Stimulated activated CD4-positive, alpha-beta T cell treated with anti-CD3 and anti-CD28 coated beads, TNF-alpha, amount 100 ng/mL, for 24 hours (primary cell): ENCODE results near the gene GTPBP2.
"Not testable (repeated sequence)": the region's sequence is repeated elsewhere in the genome, so short reads cannot be mapped to it uniquely, and the experiment has no call there.

ENCODE experiments used
- DNase-seq, 3 experiments: peaks; one replicate each; pipeline ENCODE4 v3.0.0-alpha.2; 2020; ENCODE audit warnings: low read depth in 3 of 3

Gene GTPBP2

DNA sequence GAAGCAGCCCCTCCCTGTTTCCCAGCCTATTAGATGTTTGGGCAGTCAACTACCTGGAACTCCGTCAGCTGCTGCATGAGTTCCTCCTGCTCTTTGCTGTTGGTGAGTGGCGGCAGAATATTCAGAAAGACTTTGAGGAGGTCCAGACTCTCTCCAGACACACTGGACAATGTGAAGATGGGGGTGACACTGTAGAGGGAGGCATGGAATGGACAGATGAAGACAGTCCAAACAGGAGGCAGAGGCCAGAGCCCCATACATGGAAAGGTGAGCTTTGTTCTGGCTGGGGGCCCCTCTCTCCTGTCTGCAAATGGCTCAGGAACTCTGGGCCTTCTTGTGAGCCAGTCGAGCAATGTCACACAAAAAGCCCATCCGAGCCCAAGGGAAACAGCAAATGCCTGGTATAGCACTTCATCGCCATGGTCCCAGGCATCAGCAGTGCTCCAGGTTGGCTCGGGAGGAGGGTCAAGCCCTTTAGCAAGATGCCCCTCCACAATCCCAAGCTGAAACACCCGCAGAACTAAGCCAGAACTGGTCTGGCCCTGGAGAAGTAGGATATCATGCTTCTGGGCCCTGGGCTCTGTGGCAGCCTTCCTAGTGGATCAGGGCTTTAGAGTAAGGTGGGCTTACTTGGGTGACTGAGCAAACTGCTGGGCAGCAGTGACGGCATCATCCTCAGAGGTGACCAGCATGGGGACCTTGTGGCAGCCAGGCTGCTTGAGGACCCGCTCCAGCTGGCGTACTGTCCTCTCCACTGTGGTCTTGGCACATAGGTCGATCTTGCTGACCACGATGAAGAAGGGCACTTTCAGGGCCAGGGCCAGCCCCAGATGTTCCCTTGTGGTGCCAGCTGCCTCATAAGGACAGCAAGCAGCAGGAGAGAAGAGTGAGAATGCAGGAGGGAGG lies 4.9 kb downstream of the GTPBP2 start:
- DNase-seq = no peak

DNA sequence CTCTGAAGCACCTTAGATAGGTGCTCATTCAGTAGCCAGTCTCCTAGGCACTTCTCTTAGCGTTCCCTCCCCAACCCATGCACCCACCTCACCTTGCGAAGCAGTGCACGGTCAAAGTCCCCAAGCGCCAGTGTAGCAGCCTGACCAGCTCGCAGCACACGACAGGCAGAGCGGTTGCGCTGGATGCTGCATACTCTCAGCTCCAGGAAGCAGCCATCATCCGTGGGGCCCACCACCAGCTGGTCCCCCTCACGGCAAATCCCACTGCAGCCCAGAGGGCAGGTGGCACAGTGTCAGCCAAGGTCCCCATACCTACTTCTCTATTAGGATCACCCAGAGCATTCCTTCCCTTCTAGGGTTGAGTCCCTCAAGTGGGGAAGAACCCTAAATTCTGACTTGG lies 6.5 kb downstream of the GTPBP2 start:
- DNase-seq = no peak

DNA sequence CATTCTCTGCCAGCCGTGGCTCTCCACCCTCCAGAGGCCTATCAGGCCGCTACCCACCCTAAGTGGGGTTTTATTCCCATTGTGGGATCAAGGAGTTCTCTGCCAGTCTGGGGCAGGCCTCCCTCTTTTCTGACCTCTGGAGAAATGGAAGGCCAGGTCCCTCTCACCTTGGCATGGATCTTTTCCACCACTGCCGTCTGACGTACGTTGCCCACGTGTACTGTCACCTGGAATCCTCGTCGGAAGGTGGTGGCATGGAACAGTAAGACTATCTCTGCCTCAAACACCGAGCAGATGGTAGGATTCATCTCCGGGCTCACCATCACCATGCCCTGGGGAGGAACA lies 7.3 kb downstream of the GTPBP2 start:
- no peak for DNase-seq

DNA sequence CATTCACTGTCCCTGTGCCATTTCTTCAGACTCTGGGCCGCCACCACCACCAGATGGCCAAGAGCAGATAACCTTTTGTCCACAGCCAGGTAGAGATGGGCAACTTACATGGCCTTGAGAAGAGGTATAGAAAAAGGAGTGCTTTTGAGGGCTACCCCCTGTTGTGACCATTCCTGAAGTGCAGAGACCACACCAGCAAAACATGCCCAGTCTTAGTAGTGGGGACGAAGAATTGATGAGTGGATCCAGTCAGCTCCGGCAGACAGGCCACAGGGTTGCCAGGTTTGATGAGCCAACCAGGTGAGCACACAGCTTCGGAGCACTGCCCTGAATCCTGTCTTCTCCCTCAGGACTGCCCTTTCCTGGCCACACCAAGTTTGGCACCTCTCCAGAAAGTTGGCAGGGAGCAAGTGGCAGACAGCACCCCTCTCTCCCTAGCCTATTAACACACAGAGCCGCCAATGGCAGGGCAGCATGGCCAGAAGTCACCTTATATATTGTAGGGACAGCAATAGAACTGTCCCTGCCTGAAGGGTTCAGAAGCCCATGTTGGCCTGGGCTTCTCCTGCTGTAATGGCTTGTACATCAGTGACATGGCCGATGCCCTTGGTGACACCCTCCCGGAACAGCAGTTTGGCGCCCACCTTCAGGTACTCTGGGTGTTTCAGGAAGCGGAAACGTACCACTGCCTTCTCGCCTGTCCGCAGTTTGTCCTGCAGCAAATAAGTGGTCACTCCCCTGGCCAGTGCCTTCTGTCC lies 7.8 kb downstream of the GTPBP2 start:
- no peak for DNase-seq

DNA sequence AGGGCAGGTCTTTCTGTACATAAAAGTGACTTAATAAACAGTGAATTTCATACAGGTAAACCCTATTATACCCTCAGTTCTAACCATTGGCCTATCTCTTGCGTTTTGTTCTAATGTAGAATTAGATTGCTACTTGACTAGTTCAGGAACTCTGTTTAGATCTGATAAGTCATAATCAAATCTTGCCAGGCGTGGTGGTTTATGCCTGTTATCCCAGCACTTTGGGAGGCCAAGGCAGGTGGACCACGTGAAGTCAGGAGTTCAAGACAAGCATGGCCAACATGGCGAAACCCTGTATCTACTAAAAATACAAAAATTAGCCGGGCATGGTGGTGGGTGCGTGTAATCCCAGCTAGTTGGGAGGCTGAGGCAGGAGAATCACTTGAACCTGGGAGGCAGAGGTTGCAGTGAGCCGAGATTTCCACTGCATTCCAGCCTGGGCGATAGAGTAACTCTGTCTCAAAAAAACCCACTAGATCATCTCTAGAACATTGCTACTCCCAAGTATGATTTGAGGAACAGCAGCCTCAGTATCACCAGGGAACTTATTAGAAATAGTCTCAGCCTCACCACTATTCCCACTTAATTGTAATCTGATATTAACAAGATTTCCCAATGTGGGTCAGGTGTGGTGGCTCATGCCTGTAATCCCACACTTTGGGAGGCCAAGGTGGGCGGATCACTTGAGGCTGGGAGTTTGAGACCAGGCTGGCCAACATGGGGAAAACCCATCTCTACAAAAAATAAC lies 12.2 kb downstream of the GTPBP2 start:
- DNase-seq = no peak

DNA sequence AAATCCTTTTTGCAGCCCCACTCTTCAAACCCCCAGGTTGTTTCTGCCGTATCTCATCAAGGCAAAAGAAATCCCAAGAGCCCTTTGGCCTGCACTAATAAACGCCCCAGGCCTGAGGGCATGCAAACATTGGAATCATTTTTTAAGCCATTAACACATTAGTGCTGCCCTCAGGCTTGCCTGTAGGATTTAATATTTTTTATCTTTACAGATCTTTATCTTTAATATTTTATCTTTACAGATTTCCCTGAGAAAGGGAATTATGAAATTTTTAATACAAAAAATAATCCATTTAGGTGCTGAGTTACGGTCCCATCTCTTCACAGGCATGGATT lies 14.7 kb downstream of the GTPBP2 start:
- no peak for DNase-seq

DNA sequence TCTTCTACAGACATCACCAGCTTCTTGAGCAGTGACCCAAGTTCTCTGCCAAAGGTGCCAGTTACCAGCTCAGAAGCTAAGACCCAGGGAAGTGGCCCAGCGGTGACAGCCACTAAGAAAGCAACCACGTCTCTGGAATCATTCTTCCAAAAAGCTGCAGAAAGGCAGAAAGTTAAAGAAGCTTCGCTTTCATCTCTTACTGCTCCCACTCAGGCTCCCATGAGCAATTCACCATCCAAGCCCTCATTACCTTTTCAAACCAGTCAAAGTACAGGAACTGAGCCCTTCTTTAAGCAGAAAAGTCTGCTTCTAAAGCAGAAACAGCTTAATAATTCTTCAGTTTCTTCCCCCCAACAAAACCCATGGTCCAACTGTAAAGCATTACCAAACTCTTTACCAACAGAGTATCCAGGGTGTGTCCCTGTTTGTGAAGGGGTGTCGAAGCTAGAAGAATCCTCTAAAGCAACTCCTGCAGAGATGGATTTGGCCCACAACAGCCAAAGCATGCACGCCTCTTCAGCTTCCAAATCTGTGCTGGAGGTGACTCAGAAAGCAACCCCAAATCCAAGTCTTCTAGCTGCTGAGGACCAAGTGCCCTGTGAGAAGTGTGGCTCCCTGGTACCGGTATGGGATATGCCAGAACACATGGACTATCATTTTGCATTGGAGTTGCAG lies 15.2 kb downstream of the GTPBP2 start:
- no peak for DNase-seq

DNA sequence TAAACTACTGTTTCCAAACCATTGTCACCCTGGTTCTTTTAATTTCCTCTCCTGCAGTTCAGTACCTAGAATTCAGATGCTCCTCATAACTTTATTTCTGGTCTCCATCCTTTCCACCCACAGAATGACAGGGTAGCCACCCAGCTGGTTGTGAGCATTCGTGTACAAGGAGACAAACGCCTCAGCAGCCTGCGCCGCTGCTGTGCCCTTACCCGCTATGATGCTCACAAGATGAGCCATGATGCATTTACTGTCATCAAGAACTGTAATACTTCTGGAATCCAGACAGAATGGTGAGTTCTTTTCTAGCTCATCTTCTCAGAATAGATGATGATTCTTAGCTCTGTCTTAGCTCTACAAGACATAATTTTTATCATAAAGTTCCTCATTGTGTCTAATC lies 18.6 kb downstream of the GTPBP2 start:
- no peak for DNase-seq

DNA sequence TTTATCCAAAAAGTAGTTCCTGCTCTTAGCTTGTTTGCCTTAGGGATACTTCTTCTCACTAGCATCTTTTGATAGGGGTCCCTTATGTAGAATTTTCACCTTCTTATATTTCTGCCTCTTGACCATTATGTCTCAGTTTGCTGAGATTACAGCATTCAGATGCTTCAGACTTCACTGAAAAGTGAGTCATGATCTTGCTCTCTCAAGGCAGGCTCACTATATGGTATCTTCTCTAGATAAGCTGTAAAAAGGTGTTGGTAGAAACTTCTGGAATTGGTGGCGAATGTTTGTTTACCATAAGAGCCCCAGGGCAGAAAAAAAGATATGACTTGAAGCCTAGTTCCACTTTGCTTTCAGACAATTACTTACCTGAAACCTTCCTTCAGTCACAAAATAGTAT lies 19.7 kb downstream of the GTPBP2 start:
- DNase-seq = no peak

DNA sequence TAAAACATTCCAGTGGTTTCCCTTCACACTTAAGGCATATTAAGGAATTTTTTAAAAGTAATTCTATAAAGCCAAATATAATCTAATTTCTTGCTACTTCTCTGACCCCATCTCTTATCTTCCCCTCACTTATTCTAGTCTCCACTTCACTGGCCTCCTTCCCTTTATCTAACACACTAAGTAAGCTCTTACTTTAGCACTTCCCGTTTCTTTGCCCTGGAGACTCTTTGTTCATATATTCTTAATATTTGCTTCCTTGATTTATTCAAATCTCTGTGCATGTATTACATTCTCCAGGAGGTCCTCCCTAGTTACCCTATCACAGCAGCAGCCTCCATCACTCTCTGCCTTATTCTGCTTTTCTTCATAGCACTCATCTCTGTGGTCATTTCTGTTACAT lies 20.3 kb downstream of the GTPBP2 start:
- no peak for DNase-seq

DNA sequence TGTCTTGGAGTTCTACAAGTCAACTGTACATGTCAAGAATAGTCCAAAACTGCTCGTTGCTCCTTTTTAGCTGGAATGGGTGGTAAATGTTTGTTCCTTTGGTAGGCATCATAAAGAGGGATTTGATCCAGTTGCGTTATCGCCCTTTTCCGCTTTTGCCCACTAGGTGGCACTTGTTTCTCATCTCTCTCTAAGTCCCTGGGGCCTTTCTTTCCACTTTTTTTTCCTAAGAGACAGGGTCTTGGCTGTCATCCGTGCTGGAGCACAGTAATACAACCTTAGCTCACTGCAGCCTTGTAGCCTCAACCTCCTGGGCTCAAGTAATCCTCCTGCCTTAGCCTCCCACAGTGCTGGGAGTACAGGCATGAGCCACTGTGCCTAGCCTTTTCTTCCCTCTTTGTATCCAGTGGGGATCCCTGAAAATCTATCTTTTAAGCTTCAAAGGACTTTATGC lies 20.7 kb downstream of the GTPBP2 start:
- DNase-seq = peak; percentile 28 to 54 (median 40)

DNA sequence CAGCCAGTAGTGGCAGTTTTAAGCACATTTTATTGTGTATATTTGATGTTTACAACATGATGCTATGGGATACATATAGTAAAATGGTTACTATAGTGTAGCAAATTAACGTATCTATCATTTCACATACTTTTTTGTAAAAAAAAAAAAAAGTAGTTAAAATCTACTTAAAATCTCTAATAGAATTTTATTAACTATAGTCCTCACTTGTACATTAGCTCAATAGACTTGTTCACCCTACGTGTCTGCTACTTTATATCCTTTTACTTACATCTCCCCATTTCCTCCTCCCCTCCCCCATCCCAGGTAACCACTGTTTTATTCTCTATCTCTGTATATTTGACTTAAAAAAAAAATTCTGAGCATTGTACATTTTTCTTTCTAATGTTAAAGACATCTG lies 23.0 kb downstream of the GTPBP2 start:
- DNase-seq = no peak

DNA sequence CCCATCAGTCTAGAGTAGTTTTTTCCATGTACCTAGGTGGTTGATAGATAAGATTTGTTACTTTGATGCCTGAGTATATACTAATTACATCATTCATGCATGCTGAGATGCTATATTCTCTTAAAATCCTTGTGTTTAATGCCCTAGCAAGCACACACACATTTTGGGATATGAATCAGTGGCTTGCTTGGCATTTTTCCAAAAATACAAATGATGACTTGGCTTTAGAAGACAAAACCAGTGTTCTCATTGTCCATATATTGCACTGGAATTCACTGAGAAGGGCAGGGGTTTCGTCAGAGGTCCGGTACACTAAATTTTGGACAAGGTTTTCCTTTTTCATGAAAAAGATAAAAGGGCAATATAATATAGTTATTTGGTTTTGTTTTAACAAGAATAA lies 24.9 kb downstream of the GTPBP2 start:
- DNase-seq = no peak

DNA sequence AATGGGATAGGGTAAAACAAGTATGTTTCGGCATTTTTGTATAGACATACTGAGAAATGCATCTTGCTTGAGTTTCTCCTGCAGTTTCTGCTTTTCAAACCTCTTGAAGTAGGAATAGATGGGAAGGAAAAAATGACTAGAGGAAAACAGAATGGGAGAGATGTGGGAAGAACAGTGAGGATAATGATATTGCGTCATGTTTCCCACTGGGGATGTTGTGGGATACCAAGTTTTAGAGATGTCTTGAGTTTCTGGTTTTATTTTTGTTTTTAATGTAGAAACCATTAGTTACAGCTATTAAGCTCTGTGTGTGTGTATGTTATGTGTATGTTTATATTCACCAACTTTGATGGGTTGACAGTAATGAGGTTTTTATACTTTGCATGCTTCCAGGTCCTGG lies 28.5 kb downstream of the GTPBP2 start:
- DNase-seq = no peak

DNA sequence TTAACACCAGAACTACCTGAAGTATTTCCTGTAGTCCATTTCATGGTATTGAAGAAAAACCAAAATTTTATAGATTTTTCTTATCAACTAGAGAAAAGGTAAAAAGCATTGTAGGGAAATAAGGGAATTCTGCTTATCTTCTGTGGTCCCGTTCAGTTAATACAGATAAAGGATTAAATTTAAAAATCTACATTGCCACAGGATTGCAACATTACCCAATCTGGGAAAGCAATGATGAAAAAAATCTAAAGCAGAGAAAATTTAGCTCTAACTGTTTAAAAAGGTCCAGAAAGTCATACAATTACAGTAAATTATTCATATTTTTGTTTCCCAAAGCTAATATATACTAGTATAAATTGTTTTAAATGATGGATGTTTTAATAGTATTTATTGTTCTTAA lies 35.1 kb downstream of the GTPBP2 start:
- no peak for DNase-seq

DNA sequence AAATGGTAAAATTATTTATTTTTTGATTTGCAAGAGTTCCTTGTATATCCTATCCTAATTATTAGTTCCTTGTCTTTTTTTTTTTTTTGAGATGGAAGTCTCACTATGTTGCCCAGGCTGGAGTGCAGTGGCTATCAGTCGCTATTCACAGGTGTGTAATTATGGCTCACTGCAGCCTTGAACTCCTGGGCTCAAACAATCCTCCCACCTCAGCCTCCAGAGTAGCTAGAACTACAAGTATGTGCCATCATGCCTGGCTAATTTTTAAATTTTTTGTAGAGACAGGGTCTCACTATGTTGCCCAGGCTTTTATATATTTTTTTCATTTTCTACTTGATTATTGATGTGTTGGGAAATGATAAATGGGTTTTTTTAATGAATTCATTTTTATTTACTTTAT lies 39.5 kb downstream of the GTPBP2 start:
- DNase-seq = not testable (repeated sequence)

DNA sequence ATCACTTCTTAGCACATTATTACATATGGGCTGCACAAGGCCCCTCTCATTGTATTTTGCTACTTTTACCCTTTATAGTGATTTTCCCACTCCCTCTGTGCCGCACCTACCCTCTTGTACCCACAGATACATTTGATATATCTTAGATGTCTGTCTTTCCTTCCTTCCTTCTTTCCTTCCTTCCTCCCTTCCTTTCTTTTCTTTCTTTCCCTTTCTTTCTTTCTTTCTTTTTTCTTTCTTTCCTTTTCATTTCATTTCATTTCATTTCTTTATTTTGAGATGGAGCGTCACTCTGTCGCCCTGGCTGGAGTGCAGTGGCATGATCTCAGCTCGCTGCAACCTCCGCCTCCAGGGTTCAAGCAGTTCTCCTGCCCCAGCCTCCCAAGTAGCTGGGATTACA lies 40.9 kb downstream of the GTPBP2 start:
- DNase-seq = no peak

DNA sequence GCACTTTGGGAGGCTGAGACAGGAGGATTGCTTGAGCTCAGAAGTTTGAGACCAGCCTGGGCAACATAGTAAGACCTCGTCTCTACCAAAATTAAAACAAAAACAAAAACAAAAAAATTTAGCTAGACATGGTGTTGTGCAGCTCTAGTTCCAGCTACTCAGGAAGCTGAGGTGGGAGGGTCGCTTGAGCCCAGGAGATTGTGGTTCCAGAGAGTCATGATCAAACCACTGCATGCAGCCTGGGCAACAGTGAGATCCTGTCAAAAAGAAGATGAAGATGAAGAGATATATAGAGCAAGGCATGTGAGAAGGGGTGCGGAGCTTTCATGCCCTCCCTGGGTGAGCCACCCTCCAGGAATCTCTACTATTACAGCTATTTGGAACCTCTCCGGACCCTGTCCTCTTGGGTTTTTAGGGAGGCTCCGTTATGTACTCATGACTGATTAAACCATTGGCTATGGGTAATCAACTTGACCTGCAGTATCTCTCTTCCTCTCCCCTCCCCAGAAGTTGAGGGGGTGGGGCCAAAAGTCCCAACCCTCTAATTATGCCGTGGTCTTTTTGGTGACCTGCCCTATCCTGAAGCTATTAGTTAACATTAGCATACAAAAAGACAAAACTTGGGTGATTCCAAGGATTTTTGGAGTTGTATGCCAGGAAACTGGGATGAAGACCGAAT lies 44.0 kb downstream of the GTPBP2 start:
- no peak for DNase-seq

DNA sequence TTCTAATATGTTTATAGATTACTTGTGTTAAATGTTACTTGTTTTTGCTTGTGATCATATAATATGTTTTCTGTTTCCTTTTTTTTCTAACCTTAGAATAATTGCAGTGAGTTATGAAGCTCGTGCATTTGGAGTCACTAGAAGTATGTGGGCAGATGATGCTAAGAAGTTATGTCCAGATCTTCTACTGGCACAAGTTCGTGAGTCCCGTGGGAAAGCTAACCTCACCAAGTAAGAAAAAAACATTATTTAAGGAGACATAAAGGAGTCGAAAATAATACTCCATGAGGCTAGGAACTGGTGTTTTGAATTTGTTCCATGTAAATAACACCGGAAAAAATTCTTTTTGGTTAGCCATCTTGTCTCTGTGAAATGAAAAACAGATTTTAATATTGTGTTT lies 46.2 kb downstream of the GTPBP2 start:
- no peak for DNase-seq

DNA sequence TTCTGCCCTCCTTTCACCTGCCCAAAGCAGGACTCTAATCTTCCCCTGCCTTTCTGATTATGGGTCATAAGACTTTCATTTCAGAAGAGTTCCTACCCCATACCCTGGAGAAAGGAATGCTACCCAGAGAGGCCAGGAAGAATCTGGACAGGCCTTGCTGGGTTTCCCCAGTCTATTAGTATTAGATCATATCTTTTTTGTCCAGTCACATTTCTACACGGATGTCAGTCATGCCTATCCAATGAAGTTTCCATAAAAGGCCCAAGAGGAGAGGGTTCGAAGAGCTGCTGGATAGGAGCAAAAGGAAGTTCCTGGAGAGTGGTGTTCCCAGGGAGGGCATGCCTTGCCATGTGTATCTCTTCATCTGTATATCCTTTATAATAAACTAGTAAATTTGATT lies 49.9 kb downstream of the GTPBP2 start:
- no peak for DNase-seq

DNA sequence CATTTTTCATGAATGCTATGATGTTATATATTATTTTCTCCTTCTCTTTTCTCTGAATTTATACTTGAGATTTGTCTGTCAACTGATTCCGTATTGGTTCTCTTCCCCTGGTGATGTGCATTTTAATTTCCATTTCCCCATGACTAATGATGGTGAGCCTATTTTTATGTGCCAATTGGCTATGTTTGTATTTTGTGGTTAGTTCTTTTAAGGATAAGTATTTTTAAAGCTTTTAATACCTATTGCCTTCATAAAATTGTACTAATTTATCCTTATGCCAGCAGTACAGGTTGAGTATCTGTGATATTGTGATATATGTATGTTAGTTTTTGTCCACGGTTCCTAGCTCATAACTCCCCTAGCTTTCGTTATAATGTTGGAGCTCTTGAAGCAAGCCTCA lies 50.3 kb downstream of the GTPBP2 start:
- no peak for DNase-seq
